ENCODE measurements around the gene ZDHHC11B.
"Not testable (repeated sequence)": the region's sequence is repeated elsewhere in the genome, so short reads cannot be mapped to it uniquely, and the experiment has no call there.

DNA sequence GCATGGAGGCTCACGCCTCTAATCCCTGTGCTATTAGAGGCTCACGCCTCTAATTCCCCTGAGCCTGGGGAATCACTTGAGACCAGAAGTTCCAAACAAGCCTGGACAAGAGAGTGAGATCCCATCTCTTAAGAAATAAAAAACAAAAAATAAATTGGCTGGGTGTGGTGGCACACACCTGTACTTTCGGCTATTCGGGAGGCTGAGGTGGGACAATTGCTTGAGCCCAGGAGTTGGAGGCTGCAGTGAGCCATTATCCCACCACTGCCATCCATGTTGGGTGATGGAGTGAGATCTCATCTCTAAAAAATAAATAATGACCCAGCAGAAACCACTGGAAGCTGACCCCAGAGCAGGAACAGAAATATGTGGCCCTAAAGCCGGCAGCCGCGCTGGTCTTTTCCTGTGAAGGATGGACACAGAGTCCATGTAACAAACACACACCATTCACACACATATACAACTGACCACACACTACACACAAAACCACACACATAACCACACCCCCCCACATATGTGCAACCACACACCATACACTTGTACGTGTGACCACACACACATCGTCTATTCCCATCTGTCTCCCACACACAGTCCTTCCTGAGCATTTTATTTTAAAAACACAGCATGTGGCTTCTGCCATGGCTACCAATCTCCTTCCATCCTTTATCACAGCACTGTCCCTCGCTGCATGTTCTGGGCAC, 51.6 kb downstream of the ZDHHC11B start:
- TF ChIP-seq CTCF, POLR2A (IDR thresholded peaks at IDR 0.05): not testable (repeated sequence)
